K562 (cell line): ENCODE results near the gene PRKG1. TPM values are rescaled to one million over a fixed set of nuclear protein-coding genes. Genes with fewer than 3 reads are reported as not detected.

Experiments used
- ATAC-seq: fragments of 200-7000 bp; cut with Tn5 transposase; 3 replicates; pipeline ENCODE4 v1.9.1; 2020; ENCODE audit warnings: moderate library complexity
- BruUV-seq: library from RNA; stranded (reverse); fragments of 400-500 nt; replicated peaks from 2 replicates; lab custom pipeline; 2021; lab: Mats Ljungman, UMichigan
- CTCF ChIA-PET: fragments of 300-600 bp; formaldehyde crosslinking; extraction: SDS; loops from one replicate; lab custom pipeline; 2021; ENCODE audit warnings: low intra/inter-chr PET ratio; lab: Yijun Ruan, JAX
- POLR2A ChIA-PET: fragments of 300-600, 350-650 bp; sonication (Branson Sonifier 250); formaldehyde crosslinking; extraction: SDS; loops from one replicate; lab custom pipeline; 2021; ENCODE audit warnings: antibody characterized with exemption, inconsistent platforms; lab: Yijun Ruan, JAX
- DNase-seq, 4 experiments: peaks; one replicate each; pipeline versions ENCODE4 v3.0.0 to v3.0.0-alpha.2; 2011 to 2018; ENCODE audit warnings: low spot score in 3 of 4, mixed read lengths in 3 of 4; ENCODE audit errors: extremely low read depth in 1 of 4
- FAIRE-seq: peaks from 2 replicates; lab custom pipeline; 2011; peaks lifted over from hg19 to GRCh38; lab: Jason Lieb, UNC
- H2AFZ ChIP-seq: 2 replicates; pipeline ENCODE4 v1.6.0; 2011; ENCODE audit warnings: low read depth, low read length, control low read depth, inconsistent platforms
- H3K27ac ChIP-seq: fragments of 200-600 bp; 3 replicates; pipeline ENCODE4 v1.8.0; 2011; ENCODE audit warnings: low read depth, mild to moderate bottlenecking, control low read depth, inconsistent platforms, low read length, moderate library complexity, mixed read lengths; ENCODE audit errors: extremely low read depth
- H3K27me3 ChIP-seq, 2 experiments: fragments of 300-600 bp in 1 of 2; 2 replicates in 1 of 2; 3 replicates in 1 of 2; pipeline versions ENCODE4 v1.6.0 to v1.8.0; 2011; ENCODE audit warnings: inconsistent platforms in 2 of 2, low read length in 2 of 2, mild to moderate bottlenecking in 1 of 2, mixed read lengths in 1 of 2, moderate library complexity in 1 of 2; ENCODE audit not compliant: control insufficient read depth in 2 of 2, insufficient read depth in 2 of 2
- H3K36me3 ChIP-seq: fragments of 300-600 bp; 3 replicates; pipeline ENCODE4 v1.8.0; 2011; ENCODE audit warnings: mild to moderate bottlenecking, low read length, inconsistent platforms; ENCODE audit not compliant: control insufficient read depth, insufficient read depth
- H3K4me1 ChIP-seq, 2 experiments: fragments of 200-600 bp in 1 of 2; replicated peaks in 1 of 2; 2 replicates in 1 of 2; 3 replicates in 1 of 2; pipeline versions ENCODE4 v1.5.1 to v1.8.0; 2011; ENCODE audit warnings: inconsistent platforms in 2 of 2, low read length in 2 of 2, mild to moderate bottlenecking in 1 of 2, mixed read lengths in 1 of 2, moderate library complexity in 1 of 2; ENCODE audit not compliant: control insufficient read depth in 2 of 2, insufficient read depth in 2 of 2
- H3K4me2 ChIP-seq: 2 replicates; pipeline ENCODE4 v1.6.1; 2011; ENCODE audit warnings: low read length, control low read depth, inconsistent platforms, mixed read lengths; ENCODE audit not compliant: insufficient read depth
- H3K4me3 ChIP-seq: fragments of 200-600 bp; sonication (generic), shearing (Covaris generic); 2 replicates; pipeline ENCODE4 v1.5.1; 2016; ENCODE audit warnings: control low read depth, inconsistent platforms
- H3K79me2 ChIP-seq: fragments of 200-600 bp; 3 replicates; pipeline ENCODE4 v1.8.0; 2011; ENCODE audit warnings: low read length, inconsistent platforms; ENCODE audit not compliant: control insufficient read depth, insufficient read depth
- H3K9ac ChIP-seq, 2 experiments: 2 replicates each; pipeline versions ENCODE4 v1.6.0 to v1.6.1; 2011; ENCODE audit warnings: low read depth in 2 of 2, low read length in 2 of 2, control low read depth in 1 of 2, inconsistent platforms in 1 of 2, mild to moderate bottlenecking in 1 of 2, mixed read lengths in 1 of 2; ENCODE audit not compliant: insufficient read depth in 1 of 2
- H3K9me1 ChIP-seq: one replicate; pipeline ENCODE4 v1.6.0; 2011; ENCODE audit warnings: inconsistent platforms, mild to moderate bottlenecking, low read length, moderate library complexity; ENCODE audit not compliant: control insufficient read depth, insufficient read depth
- H3K9me3 ChIP-seq: replicated peaks from 2 replicates; pipeline ENCODE4 v1.5.1; 2011; ENCODE audit warnings: low read depth, low read length, inconsistent platforms; ENCODE audit not compliant: control insufficient read depth, insufficient read depth
- H4K20me1 ChIP-seq: replicated peaks from 2 replicates; pipeline ENCODE4 v1.6.1; 2011; ENCODE audit warnings: low read length, inconsistent platforms, mixed read lengths; ENCODE audit not compliant: control insufficient read depth, insufficient read depth
- CHD7 ChIP-seq: fragments of 200-600 bp; sonication (generic); IDR thresholded peaks from one replicate; pipeline ENCODE4 v1.6.1; 2012; ENCODE audit warnings: mild to moderate bottlenecking, low read depth, low read length, inconsistent platforms
- PCBP2 ChIP-seq: fragments of 200-400 bp; formaldehyde crosslinking; IDR thresholded peaks from 2 replicates; pipeline ENCODE4 v1.6.1; 2018; ENCODE audit warnings: low read length, low read depth, mild to moderate bottlenecking, moderate library complexity; ENCODE audit not compliant: poor library complexity, severe bottlenecking
- POLR3G ChIP-seq: IDR thresholded peaks from 2 replicates; pipeline ENCODE4 v1.6.1; 2011; ENCODE audit not compliant: insufficient read length, insufficient replicate concordance; ENCODE audit errors: extremely low read depth
- RFX7 ChIP-seq: fragments of 250-450 bp; sonication (Bioruptor Pico); IDR thresholded peaks from 2 replicates; pipeline ENCODE4 v1.5.1; 2021; ENCODE audit warnings: mild to moderate bottlenecking
- SMARCB1 ChIP-seq: IDR thresholded peaks from 2 replicates; pipeline ENCODE4 v1.6.1; 2011; ENCODE audit warnings: improper control_type of control experiment, low read depth; ENCODE audit not compliant: insufficient read length
- ZC3H11A ChIP-seq: IDR thresholded peaks from 2 replicates; pipeline ENCODE4 v1.6.1; 2012; ENCODE audit warnings: low read depth, low read length, improper control_type of control experiment
- ZNF23 ChIP-seq: fragments of 250-450 bp; sonication (Bioruptor Pico); IDR thresholded peaks from 2 replicates; pipeline ENCODE4 v1.4.0; 2020; ENCODE audit warnings: mild to moderate bottlenecking
- ZNF3 ChIP-seq: fragments of 250-450 bp; sonication (Bioruptor Pico); IDR thresholded peaks from 2 replicates; pipeline ENCODE4 v1.5.0; 2021; ENCODE audit warnings: mild to moderate bottlenecking, moderate library complexity
- ZZZ3 ChIP-seq: fragments of 450-650 bp; IDR thresholded peaks from 2 replicates; pipeline ENCODE4 v1.6.1; 2016; ENCODE audit warnings: antibody characterized with exemption, mild to moderate bottlenecking, moderate library complexity
- WGBS: fragments of 100-300 bp; shearing (Covaris generic); methylation state at CpG from one replicate; pipeline ENCODE4 v1.1.6; 2016; ENCODE audit warnings: low coverage, mixed read lengths; ENCODE audit not compliant: insufficient coverage; ENCODE audit errors: missing lambda C conversion rate; 5-methylcytosine and 5-hydroxymethylcytosine counted together
- in situ Hi-C: fragments of 300-500 bp; cut with MboI; formaldehyde crosslinking; loops from 4 replicates; pipeline ENCODE4 v1.15.0; 2018; ENCODE audit warnings: inconsistent platforms, mixed read lengths
- intact Hi-C: fragments of 100-400 bp; cut with micrococcal nuclease; formaldehyde crosslinking; loops from 2 replicates; pipeline ENCODE4 v1.14.2; 2022
- polyA plus RNA-seq, 8 experiments: library from polyadenylated mRNA; depleted of rRNA in 4 of 8; stranded (reverse) in 5 of 8; unstranded in 3 of 8; fragments of >200 nt; fragmentation: Nextera tagmentation in 2 of 8; fragmentation: Illumina TruSeq in 1 of 8; extraction: Ambion mirVana in 2 of 8; extraction: Trizol in 1 of 8; gene quantifications; 2 replicates each; pipeline versions ENCODE4 v1.2.1 to v1.2.3, GENCODE V29; 2011 to 2014; ENCODE audit warnings: inconsistent platforms in 1 of 8, missing spikeins in 1 of 8
- total RNA-seq, 7 experiments: library from RNA; depleted of rRNA in 6 of 7; stranded (reverse); fragments of >200 nt in 6 of 7; fragmentation: Illumina TruSeq in 2 of 7; extraction: Trizol in 2 of 7; gene quantifications; 2 replicates each; pipeline versions ENCODE4 v1.2.1 to v1.2.3, GENCODE V29; 2011 to 2021; ENCODE audit warnings: low replicate concordance in 1 of 7

Gene PRKG1
- total and polyA plus RNA-seq, 9 of the 15 experiments (the other 6 are each of a cell fraction or from before 2014, with no cell fraction given), result 0.22 TPM; not detected in 8

GRCh38 chr10:51599647-51600046 is 525.4 kb downstream of the PRKG1 start:
- no peak for ATAC-seq
- no peaks in the 10 kb centered on the region for H3K9me1 ChIP-seq
- no peaks in the 10 kb centered on the region for H3K36me3 ChIP-seq
- no peaks in the 10 kb centered on the region for H3K79me2 ChIP-seq
- BruUV-seq, result no TSS peak
- H3K27ac ChIP-seq, result no peak overlapping the region
- no peak overlapping the region for H3K4me3 ChIP-seq
- in situ Hi-C loops (no loop called here), intact Hi-C loops (no loop called here)
- no peak overlapping the region for H3K9ac ChIP-seq
- H2AFZ ChIP-seq, result no peak overlapping the region
- CTCF ChIA-PET, result no interaction called here
- no peak for FAIRE-seq
- 0% methylated on average over 1 of the region's 1 CpG for WGBS
- no peak overlapping the region for H3K4me2 ChIP-seq
- no peaks in the 10 kb centered on the region for H3K27me3 ChIP-seq
- H3K9me3 ChIP-seq, result 0 out of 2 replicates have a peak, but pooled peaks cover 2% of the 10 kb centered on the region
- POLR2A ChIA-PET, result no interaction called here
- no peak for DNase-seq
- H4K20me1 ChIP-seq, result no peaks in the 10 kb centered on the region
- no peaks in the 10 kb centered on the region for H3K4me1 ChIP-seq
- TF ChIP-seq CHD7, result no peak
- TF ChIP-seq PCBP2, result no peak
- TF ChIP-seq POLR3G, result no peak
- TF ChIP-seq ZNF23, result no peak
- no peak for TF ChIP-seq ZNF3
- no peak for TF ChIP-seq RFX7 (CRISPR knock-in tag)
- no peak for TF ChIP-seq SMARCB1
- TF ChIP-seq ZC3H11A, result no peak
- no peak for TF ChIP-seq ZZZ3
